ENCODE results near the gene OR4N5. TPM values are rescaled to one million over a fixed set of nuclear protein-coding genes. Genes with fewer than 3 reads are reported as not detected.
"Not testable (repeated sequence)": the region's sequence is repeated elsewhere in the genome, so short reads cannot be mapped to it uniquely, and the experiment has no call there.

Gene OR4N5
- total and polyA plus RNA-seq, 9 donors, result not detected

DNA sequence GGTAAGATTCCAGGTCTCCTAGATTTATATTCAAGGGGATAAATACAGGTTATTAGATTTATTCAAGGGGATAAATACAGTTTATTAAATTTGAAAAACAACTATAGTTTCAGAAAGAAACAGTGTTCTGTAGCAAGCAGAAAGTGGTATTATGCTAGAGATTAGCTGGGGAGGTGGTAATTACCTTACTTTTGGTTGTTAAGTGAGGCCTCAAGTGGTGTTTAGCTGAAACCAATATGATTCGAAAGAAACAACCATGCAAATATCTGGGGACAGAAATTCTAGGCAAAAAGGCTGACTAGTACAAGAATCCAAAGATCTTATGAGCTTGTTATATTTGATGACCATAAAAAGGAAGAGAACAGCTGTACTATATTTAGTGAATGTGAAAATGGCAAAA lies 6.2 kb downstream of the OR4N5 start:
- TF ChIP-seq, protein P1, sequence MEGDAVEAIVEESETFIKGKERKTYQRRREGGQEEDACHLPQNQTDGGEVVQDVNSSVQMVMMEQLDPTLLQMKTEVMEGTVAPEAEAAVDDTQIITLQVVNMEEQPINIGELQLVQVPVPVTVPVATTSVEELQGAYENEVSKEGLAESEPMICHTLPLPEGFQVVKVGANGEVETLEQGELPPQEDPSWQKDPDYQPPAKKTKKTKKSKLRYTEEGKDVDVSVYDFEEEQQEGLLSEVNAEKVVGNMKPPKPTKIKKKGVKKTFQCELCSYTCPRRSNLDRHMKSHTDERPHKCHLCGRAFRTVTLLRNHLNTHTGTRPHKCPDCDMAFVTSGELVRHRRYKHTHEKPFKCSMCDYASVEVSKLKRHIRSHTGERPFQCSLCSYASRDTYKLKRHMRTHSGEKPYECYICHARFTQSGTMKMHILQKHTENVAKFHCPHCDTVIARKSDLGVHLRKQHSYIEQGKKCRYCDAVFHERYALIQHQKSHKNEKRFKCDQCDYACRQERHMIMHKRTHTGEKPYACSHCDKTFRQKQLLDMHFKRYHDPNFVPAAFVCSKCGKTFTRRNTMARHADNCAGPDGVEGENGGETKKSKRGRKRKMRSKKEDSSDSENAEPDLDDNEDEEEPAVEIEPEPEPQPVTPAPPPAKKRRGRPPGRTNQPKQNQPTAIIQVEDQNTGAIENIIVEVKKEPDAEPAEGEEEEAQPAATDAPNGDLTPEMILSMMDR (IDR thresholded peaks at IDR 0.05), result no peak
- TF ChIP-seq EP300 (IDR thresholded peaks at IDR 0.05) (no peak), POLR2A (IDR thresholded peaks at IDR 0.05) (no peak)

DNA sequence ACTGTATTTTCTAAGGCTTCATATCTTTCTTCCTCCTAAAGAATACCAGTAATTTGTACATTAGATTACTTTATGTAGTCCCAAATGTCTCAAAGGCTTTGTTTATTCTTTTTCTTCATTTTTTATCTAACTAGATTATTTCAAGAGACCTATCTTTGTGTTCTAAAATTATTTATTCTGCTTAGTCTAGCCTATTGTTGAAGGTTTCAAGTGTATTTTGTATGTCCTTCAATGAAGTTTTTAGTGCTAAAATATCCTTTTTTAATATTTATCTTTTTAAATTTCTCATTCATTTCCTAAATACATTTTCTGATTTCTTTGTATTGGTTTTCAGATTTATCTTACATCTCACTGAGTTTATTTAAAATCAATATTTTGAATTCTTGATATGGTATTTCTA lies 25.8 kb downstream of the OR4N5 start:
- no peaks in the 10 kb centered on the region for H3K9me3 ChIP-seq
- no peak for DNase-seq
- no peak for TF ChIP-seq POLR2A (IDR thresholded peaks at IDR 0.05)
- TF ChIP-seq, protein P1 (IDR thresholded peaks at IDR 0.05), result no peak
- TF ChIP-seq EP300 (IDR thresholded peaks at IDR 0.05), result no peak
- H3K27me3 ChIP-seq, result no peaks in the 10 kb centered on the region
- no peaks in the 10 kb centered on the region for H3K4me1 ChIP-seq (ENCODE audit: insufficient read depth)
- no peak overlapping the region for H3K27ac ChIP-seq
- no peak overlapping the region for H3K4me3 ChIP-seq
- intact Hi-C loops (cut with DNase I), result no loop called here
- H3K36me3 ChIP-seq, result no peaks in the 10 kb centered on the region

More for the DNA sequence above, 6.2 kb downstream of the OR4N5 start:
- H3K36me3 ChIP-seq, result no peaks in the 10 kb centered on the region
- no peak overlapping the region for H3K4me3 ChIP-seq
- WGBS, 3 donors, result 27 to 53% (median 33%) methylated on average over 1 of the region's 1 CpG
- DNase-seq, result no peak
- H3K27me3 ChIP-seq, result no peaks in the 10 kb centered on the region
- no peak overlapping the region for H3K27ac ChIP-seq
- intact Hi-C loops (cut with DNase I), result no loop called here
- H3K9me3 ChIP-seq, result no peaks in the 10 kb centered on the region
- no peaks in the 10 kb centered on the region for H3K4me1 ChIP-seq (ENCODE audit: insufficient read depth)

DNA sequence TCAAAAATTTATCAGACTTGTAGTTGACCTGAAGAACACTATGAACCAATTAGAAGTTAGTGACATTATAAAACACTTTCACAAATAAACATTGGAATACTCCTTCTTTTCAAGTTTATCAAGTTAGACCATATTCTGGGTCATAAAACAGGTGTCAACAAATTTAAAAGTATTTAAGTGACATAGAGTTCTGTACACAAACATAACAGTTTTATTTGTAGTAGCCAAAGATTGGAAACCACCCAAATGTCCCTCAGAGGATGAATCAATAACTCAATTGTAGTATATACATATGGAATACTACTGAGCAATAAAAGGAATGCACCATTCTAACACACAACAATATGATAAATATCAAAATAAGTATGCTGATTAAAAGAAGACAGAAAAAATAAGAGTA lies 28.5 kb downstream of the OR4N5 start:
- Histone ChIP-seq H3K27ac (no peak overlapping the region), H3K36me3 (no peaks in the 10 kb centered on the region)
- TF ChIP-seq EP300 (IDR thresholded peaks at IDR 0.05) (no peak), POLR2A (IDR thresholded peaks at IDR 0.05) (no peak)
- TF ChIP-seq, protein P1 (IDR thresholded peaks at IDR 0.05), result no peak

DNA sequence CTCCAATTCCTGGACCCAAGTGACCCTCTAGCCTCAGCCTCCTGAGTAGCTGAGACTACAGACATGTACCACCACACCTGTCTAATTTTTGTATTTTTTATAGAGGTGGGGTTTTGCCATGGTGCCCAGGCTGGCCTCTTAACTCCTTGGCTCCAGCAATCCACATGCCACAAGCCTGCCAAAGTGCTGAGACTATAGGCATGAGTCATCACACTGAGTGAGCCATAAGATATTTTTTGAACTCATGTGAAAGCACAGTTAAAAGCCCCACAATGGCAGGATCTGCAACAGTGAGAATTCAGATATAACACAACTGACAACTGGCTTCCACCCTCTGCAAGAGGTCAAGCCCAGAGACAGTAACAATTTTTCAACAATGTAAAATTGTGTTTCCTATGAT lies 31.2 kb downstream of the OR4N5 start:
- H3K27ac ChIP-seq; H3K27me3 ChIP-seq; H3K36me3 ChIP-seq; H3K4me1 ChIP-seq (ENCODE audit: insufficient read depth); intact Hi-C loops (cut with DNase I); H3K4me3 ChIP-seq; H3K9me3 ChIP-seq; DNase-seq: not testable (repeated sequence)

More for the DNA sequence above, 28.5 kb downstream of the OR4N5 start:
- Histone ChIP-seq H3K27me3 (no peaks in the 10 kb centered on the region), H3K4me1 (ENCODE audit: insufficient read depth) (no peaks in the 10 kb centered on the region), H3K9me3 (no peaks in the 10 kb centered on the region), H3K4me3 (no peak overlapping the region)
- no peak for DNase-seq
- intact Hi-C loops (cut with DNase I), result no loop called here

DNA sequence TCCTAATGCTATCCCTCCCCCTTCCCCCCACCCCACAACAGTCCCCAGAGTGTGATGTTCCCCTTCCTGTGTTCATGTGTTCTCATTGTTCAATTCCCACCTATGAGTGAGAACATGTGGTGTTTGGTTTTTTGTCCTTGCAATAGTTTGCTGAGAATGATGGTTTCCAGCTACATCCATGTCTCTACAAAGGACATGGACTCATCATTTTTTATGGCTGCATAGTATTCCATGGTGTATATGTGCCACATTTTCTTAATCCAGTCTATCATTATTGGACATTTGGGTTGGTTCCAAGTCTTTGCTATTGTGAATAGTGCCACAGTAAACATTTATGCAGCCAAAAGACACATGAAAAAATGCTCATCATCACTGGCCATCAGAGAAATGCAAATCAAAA lies 35.6 kb downstream of the OR4N5 start:
- intact Hi-C loops (cut with DNase I); DNase-seq; H3K27ac ChIP-seq: not testable (repeated sequence)

DNA sequence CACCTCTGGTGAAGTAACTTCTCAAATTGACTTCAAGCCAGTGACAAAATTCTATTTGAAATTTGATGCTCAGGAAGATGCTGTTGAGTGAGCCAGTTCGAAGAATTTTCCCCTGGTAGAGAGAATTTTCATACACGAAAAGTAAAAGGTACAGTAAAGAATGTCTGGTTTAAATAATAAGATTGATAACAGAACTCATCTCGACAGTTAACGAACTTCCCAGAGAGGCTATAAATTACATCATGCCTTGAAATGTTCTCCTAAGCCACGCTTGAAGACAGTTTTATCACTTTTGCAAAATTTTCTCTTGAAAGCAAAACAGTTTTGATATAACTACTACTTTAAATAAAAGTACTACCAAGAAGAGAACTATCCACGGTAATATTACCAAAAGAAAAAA lies 37.7 kb downstream of the OR4N5 start:
- Histone ChIP-seq H3K27ac (no peak overlapping the region), H3K36me3 (no peaks in the 10 kb centered on the region), H3K9me3 (no peaks in the 10 kb centered on the region), H3K4me3 (no peak overlapping the region), H3K4me1 (ENCODE audit: insufficient read depth) (no peaks in the 10 kb centered on the region), H3K27me3 (no peaks in the 10 kb centered on the region)
- DNase-seq, result no peak
- no peak for TF ChIP-seq POLR2A (IDR thresholded peaks at IDR 0.05)
- TF ChIP-seq, protein P1 (IDR thresholded peaks at IDR 0.05), result no peak
- intact Hi-C loops (cut with DNase I), result no loop called here
- WGBS, 3 donors, result 48 to 58% (median 54%) methylated on average over 6 of the region's 6 CpGs

More for the DNA sequence above, 35.6 kb downstream of the OR4N5 start:
- H3K4me3 ChIP-seq; H3K4me1 ChIP-seq (ENCODE audit: insufficient read depth); H3K36me3 ChIP-seq; H3K9me3 ChIP-seq; H3K27me3 ChIP-seq: not testable (repeated sequence)

Measured in ovary (tissue), 9 donors.